Testis (tissue), 2 donors: Measurements from ENCODE around the gene NTN4.

Experiments
- CTCF ChIP-seq, 3 experiments: fragments of 450-650 bp in 2 of 3; fragments of 200-600 bp in 1 of 3; sonication (generic) in 1 of 3; IDR thresholded peaks; one replicate each; pipeline ENCODE4 v1.5.1; 2016 to 2019; ENCODE audit warnings: antibody characterized with exemption in 3 of 3, mild to moderate bottlenecking in 2 of 3, moderate library complexity in 1 of 3
- POLR2A ChIP-seq: fragments of 450-650 bp; IDR thresholded peaks from one replicate; pipeline ENCODE4 v1.6.1; 2017; ENCODE audit warnings: antibody characterized with exemption, mild to moderate bottlenecking, moderate library complexity

GRCh38 chr12:95661360-95661759, 129.2 kb downstream of the NTN4 start:
- no peak for TF ChIP-seq CTCF (IDR thresholded peaks at IDR 0.05)
- no peak for TF ChIP-seq POLR2A
